SK-N-SH (cell line): ENCODE measurements around the gene CLSTN2. TPM values are rescaled to one million over a fixed set of nuclear protein-coding genes. Genes with fewer than 3 reads are reported as not detected.

Experiments used
- CTCF ChIA-PET: fragments of 300-600, 350-600 bp; formaldehyde crosslinking; extraction: SDS; loops from one replicate; lab custom pipeline; 2021; lab: Yijun Ruan, JAX
- POLR2A ChIA-PET: fragments of 350-600 bp; sonication (Branson Sonifier 250); formaldehyde crosslinking; extraction: SDS; loops from one replicate; lab custom pipeline; 2020; ENCODE audit warnings: antibody characterized with exemption, inconsistent platforms; lab: Yijun Ruan, JAX
- DNase-seq: peaks from one replicate; pipeline ENCODE4 v3.0.0; 2012
- H2AFZ ChIP-seq: fragments of 200-600 bp; sonication (generic); 2 replicates; pipeline ENCODE4 v1.8.1; 2016; ENCODE audit warnings: antibody characterized with exemption, mild to moderate bottlenecking, low read depth
- H3F3A ChIP-seq: fragments of 200-600 bp; sonication (generic); replicated peaks from 2 replicates; pipeline ENCODE3; 2016; ENCODE audit warnings: antibody characterized with exemption, mild to moderate bottlenecking; ENCODE audit not compliant: insufficient read depth
- H3K27ac ChIP-seq, 2 experiments: fragments of 200-500 bp in 1 of 2; fragments of 200-600 bp in 1 of 2; sonication (Bioruptor generic) in 1 of 2; sonication (generic), shearing (Covaris generic) in 1 of 2; 2 replicates each; pipeline versions ENCODE4 v1.5.1 to v1.6.1; 2014 to 2016; ENCODE audit warnings: low read depth in 2 of 2, inconsistent platforms in 1 of 2, low read length in 1 of 2, mild to moderate bottlenecking in 1 of 2, mixed read lengths in 1 of 2
- H3K27me3 ChIP-seq: fragments of 200-600 bp; sonication (generic), shearing (Covaris generic); 2 replicates; pipeline ENCODE4 v1.6.1; 2016; ENCODE audit warnings: mixed run types; ENCODE audit not compliant: insufficient read depth
- H3K36me3 ChIP-seq, 2 experiments: fragments of 200-500 bp in 1 of 2; fragments of 200-600 bp in 1 of 2; sonication (Bioruptor generic) in 1 of 2; sonication (generic) in 1 of 2; replicated peaks in 1 of 2; 2 replicates each; pipeline versions ENCODE3 to v1.5.1; 2014 to 2016; ENCODE audit warnings: low read length in 1 of 2, mild to moderate bottlenecking in 1 of 2; ENCODE audit not compliant: insufficient read depth in 2 of 2, control insufficient read depth in 1 of 2
- H3K4me1 ChIP-seq, 2 experiments: fragments of 200-500 bp in 1 of 2; fragments of 200-600 bp in 1 of 2; sonication (Bioruptor generic) in 1 of 2; sonication (generic), shearing (Covaris generic) in 1 of 2; 2 replicates each; pipeline versions ENCODE4 v1.5.1 to v1.6.1; 2014 to 2016; ENCODE audit warnings: low read depth in 1 of 2, low read length in 1 of 2, mixed run types in 1 of 2; ENCODE audit not compliant: insufficient read depth in 2 of 2, control insufficient read depth in 1 of 2
- H3K4me2 ChIP-seq: fragments of 200-600 bp; sonication (generic), shearing (Covaris generic); 2 replicates; pipeline ENCODE4 v1.6.1; 2017; ENCODE audit warnings: mixed run types
- H3K4me3 ChIP-seq, 2 experiments: fragments of 200-500 bp in 1 of 2; fragments of 200-600 bp in 1 of 2; sonication (Bioruptor generic) in 1 of 2; sonication (generic), shearing (Covaris generic) in 1 of 2; 2 replicates each; pipeline versions ENCODE4 v1.5.1 to v1.8.1; 2014 to 2016; ENCODE audit warnings: low read depth in 2 of 2, inconsistent platforms in 1 of 2, low read length in 1 of 2, mild to moderate bottlenecking in 1 of 2, mixed read lengths in 1 of 2, moderate library complexity in 1 of 2
- H3K79me2 ChIP-seq: fragments of 200-600 bp; sonication (generic); 2 replicates; pipeline ENCODE4 v1.8.1; 2017; ENCODE audit warnings: mild to moderate bottlenecking; ENCODE audit not compliant: insufficient read depth
- H3K9ac ChIP-seq: fragments of 200-600 bp; sonication (generic); 2 replicates; pipeline ENCODE4 v1.6.1; 2017; ENCODE audit warnings: mixed run types
- H3K9me2 ChIP-seq: fragments of 200-600 bp; sonication (generic); 2 replicates; pipeline ENCODE4 v1.6.1; 2017; ENCODE audit warnings: mixed run types
- H3K9me3 ChIP-seq: fragments of 200-600 bp; sonication (generic); 2 replicates; pipeline ENCODE4 v1.6.1; 2017; ENCODE audit warnings: mixed run types, mild to moderate bottlenecking, moderate library complexity
- H4K20me1 ChIP-seq: fragments of 200-600 bp; sonication (generic); 2 replicates; pipeline ENCODE4 v1.6.1; 2017; ENCODE audit warnings: mild to moderate bottlenecking, mixed run types; ENCODE audit not compliant: insufficient read depth
- CHD2 ChIP-seq: fragments of 150-350 bp; IDR thresholded peaks from 2 replicates; pipeline ENCODE4 v1.6.1; 2018; ENCODE audit warnings: low read length; ENCODE audit not compliant: partially characterized antibody
- CTCF ChIP-seq: fragments of 200-600 bp; sonication (generic); IDR thresholded peaks from 2 replicates; pipeline ENCODE4 v1.6.1; 2017; ENCODE audit warnings: antibody characterized with exemption, mild to moderate bottlenecking, moderate library complexity
- ELF1 ChIP-seq: IDR thresholded peaks from 2 replicates; pipeline ENCODE4 v1.4.0; 2012
- EP300 ChIP-seq, 2 experiments: IDR thresholded peaks; 2 replicates each; pipeline versions ENCODE4 v1.4.0 to v1.6.1; 2012; ENCODE audit warnings: borderline replicate concordance in 1 of 2, low read depth in 1 of 2, low read length in 1 of 2
- FOSL2 ChIP-seq: IDR thresholded peaks from 2 replicates; pipeline ENCODE4 v1.4.0; 2012; ENCODE audit warnings: low read depth, mild to moderate bottlenecking, moderate library complexity, borderline replicate concordance
- FOXJ3 ChIP-seq: sonication (generic); formaldehyde crosslinking; IDR thresholded peaks from 2 replicates; pipeline ENCODE4 v1.5.1; 2020; ENCODE audit warnings: mild to moderate bottlenecking, missing genetic modification reagents
- FOXM1 ChIP-seq: IDR thresholded peaks from 2 replicates; pipeline ENCODE4 v1.4.0; 2012; ENCODE audit warnings: low read depth, mild to moderate bottlenecking
- GATA2 ChIP-seq: sonication (generic); formaldehyde crosslinking; IDR thresholded peaks from 2 replicates; pipeline ENCODE4 v1.5.0; 2020; ENCODE audit warnings: mild to moderate bottlenecking, missing genetic modification reagents
- IRF3 ChIP-seq: fragments of 150-350 bp; IDR thresholded peaks from 2 replicates; pipeline ENCODE4 v1.6.1; 2016; ENCODE audit warnings: mild to moderate bottlenecking, low read depth, low read length
- MEF2A ChIP-seq: IDR thresholded peaks from 2 replicates; pipeline ENCODE4 v1.4.0; 2012; ENCODE audit warnings: low read depth, borderline replicate concordance
- NRF1 ChIP-seq: IDR thresholded peaks from 2 replicates; pipeline ENCODE4 v1.6.1; 2012; ENCODE audit warnings: low read depth, mild to moderate bottlenecking, low read length
- RAD21 ChIP-seq: IDR thresholded peaks from 2 replicates; pipeline ENCODE4 v1.6.1; 2012; ENCODE audit warnings: mild to moderate bottlenecking, low read length
- RCOR1 ChIP-seq: fragments of 150-350 bp; IDR thresholded peaks from 2 replicates; pipeline ENCODE4 v1.6.1; 2017; ENCODE audit warnings: antibody characterized with exemption, low read length
- RFX5 ChIP-seq: IDR thresholded peaks from 2 replicates; pipeline ENCODE4 v1.6.1; 2012; ENCODE audit warnings: mild to moderate bottlenecking, improper control_type of control experiment, low read length
- TCF12 ChIP-seq: IDR thresholded peaks from 2 replicates; pipeline ENCODE4 v1.4.0; 2012
- ZBTB33 ChIP-seq: IDR thresholded peaks from 2 replicates; pipeline ENCODE4 v1.4.0; 2012; ENCODE audit warnings: low read depth, borderline replicate concordance
- WGBS: methylation state at CpG from one replicate; pipeline ENCODE4 v1.1.6; 2017; ENCODE audit warnings: low lambda C conversion rate; 5-methylcytosine and 5-hydroxymethylcytosine counted together
- polyA plus RNA-seq, 3 experiments: library from polyadenylated mRNA; depleted of rRNA; stranded (reverse); fragments of >200 nt; gene quantifications; 2 replicates each; pipeline ENCODE4 v1.2.3, GENCODE V29; 2012
- TF ChIP-seq, protein P1 (sequence below): IDR thresholded peaks from 2 replicates; pipeline ENCODE4 v1.6.1; 2012; ENCODE audit warnings: mild to moderate bottlenecking, low read depth, low read length, moderate library complexity
- TF ChIP-seq, protein P2 (sequence below): fragments of 150-350 bp; IDR thresholded peaks from 2 replicates; pipeline ENCODE4 v1.6.1; 2017; ENCODE audit warnings: antibody characterized with exemption, low read length, low read depth, borderline replicate concordance
- TF ChIP-seq, protein P3 (sequence below): IDR thresholded peaks from 2 replicates; pipeline ENCODE4 v1.4.0; 2012; ENCODE audit warnings: low read depth

CLSTN2 gene
- polyA plus RNA-seq, 1 of the 3 experiments (the other 2 are of a cell fraction), result 0.02 TPM

DNA sequence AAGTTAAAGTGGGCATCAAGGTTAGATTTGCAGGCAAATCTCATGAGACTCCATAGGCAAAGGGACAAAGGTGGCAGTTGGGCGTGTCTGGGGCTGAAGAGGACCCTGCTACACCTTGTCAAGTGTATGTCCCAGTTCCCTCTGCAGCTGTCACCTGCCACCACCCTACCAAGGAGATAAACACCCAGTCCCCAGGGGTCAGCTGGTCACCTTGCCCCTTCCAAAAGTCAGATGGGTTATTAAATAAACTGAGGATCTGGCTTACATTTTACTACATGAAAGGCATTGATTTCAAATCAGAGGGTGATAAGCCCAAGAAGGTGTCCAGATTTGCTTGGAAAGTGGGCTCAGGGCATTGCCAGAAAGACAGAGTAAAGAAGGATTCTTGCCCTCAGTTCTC lies 494.8 kb downstream of the CLSTN2 start:
- Histone ChIP-seq H2AFZ (no peak overlapping the region), H3K36me3 (no peaks in the 10 kb centered on the region), H3K27ac (no peak overlapping the region), H3K4me1 (peaks cover 0 to 11% of the 10 kb centered on the region in 2 experiments; a peak in 2 of 4 replicates), H3K9me2 (no peaks in the 10 kb centered on the region), H3K4me3 (no peak overlapping the region), H3K4me2 (no peak overlapping the region), H3K27me3 (no peaks in the 10 kb centered on the region), H3F3A (no peaks in the 10 kb centered on the region), H3K9me3 (no peaks in the 10 kb centered on the region), H4K20me1 (no peaks in the 10 kb centered on the region), H3K9ac (no peak overlapping the region), H3K79me2 (no peaks in the 10 kb centered on the region)
- WGBS, result 0% methylated on average over 1 of the region's 1 CpG
- ChIA-PET POLR2A (no interaction called here), CTCF (no interaction called here)
- no peak for TF ChIP-seq FOSL2
- TF ChIP-seq FOXJ3 (CRISPR knock-in tag), result no peak
- TF ChIP-seq TCF12, result no peak
- no peak for DNase-seq

GRCh38 chr3:140430494-140430893 lies 495.5 kb downstream of the CLSTN2 start:
- ChIA-PET POLR2A (no interaction called here), CTCF (interaction anchor here (0.6 to 2.8 kb wide), 3 partner anchors 8 to 493 kb away, joined by 5 to 13 read pairs (median 9); no protein-coding TSS in a partner anchor)
- H3K36me3 ChIP-seq, result no peaks in the 10 kb centered on the region
- no peak overlapping the region for H3K4me2 ChIP-seq
- WGBS, result 49% methylated on average over 7 of the region's 7 CpGs
- no peaks in the 10 kb centered on the region for H3K9me2 ChIP-seq
- H3K27me3 ChIP-seq, result no peaks in the 10 kb centered on the region
- H3K27ac ChIP-seq, result no peak overlapping the region
- no peak overlapping the region for H3K4me3 ChIP-seq
- DNase-seq, result no peak
- no peaks in the 10 kb centered on the region for H4K20me1 ChIP-seq
- H3K9ac ChIP-seq, result no peak overlapping the region
- no peak overlapping the region for H2AFZ ChIP-seq
- H3K79me2 ChIP-seq, result no peaks in the 10 kb centered on the region
- peaks cover 0 to 11% of the 10 kb centered on the region in 2 experiments; a peak in 2 of 4 replicates for H3K4me1 ChIP-seq
- no peaks in the 10 kb centered on the region for H3K9me3 ChIP-seq
- no peaks in the 10 kb centered on the region for H3F3A ChIP-seq
- TF ChIP-seq CTCF (no peak), NRF1 (no peak), ELF1 (no peak), IRF3 (no peak), FOXJ3 (CRISPR knock-in tag) (no peak), CHD2 (no peak), FOXM1 (no peak), MEF2A (no peak), EP300 (IDR thresholded peaks at IDR 0.05; ENCODE audit: borderline replicate concordance in 1 of 2, low read depth in 1 of 2, low read length in 1 of 2) (no peak), GATA2 (CRISPR knock-in tag) (no peak), ZBTB33 (no peak), TCF12 (no peak), RFX5 (no peak), RAD21 (no peak), RCOR1 (no peak)
- TF ChIP-seq, protein P1, sequence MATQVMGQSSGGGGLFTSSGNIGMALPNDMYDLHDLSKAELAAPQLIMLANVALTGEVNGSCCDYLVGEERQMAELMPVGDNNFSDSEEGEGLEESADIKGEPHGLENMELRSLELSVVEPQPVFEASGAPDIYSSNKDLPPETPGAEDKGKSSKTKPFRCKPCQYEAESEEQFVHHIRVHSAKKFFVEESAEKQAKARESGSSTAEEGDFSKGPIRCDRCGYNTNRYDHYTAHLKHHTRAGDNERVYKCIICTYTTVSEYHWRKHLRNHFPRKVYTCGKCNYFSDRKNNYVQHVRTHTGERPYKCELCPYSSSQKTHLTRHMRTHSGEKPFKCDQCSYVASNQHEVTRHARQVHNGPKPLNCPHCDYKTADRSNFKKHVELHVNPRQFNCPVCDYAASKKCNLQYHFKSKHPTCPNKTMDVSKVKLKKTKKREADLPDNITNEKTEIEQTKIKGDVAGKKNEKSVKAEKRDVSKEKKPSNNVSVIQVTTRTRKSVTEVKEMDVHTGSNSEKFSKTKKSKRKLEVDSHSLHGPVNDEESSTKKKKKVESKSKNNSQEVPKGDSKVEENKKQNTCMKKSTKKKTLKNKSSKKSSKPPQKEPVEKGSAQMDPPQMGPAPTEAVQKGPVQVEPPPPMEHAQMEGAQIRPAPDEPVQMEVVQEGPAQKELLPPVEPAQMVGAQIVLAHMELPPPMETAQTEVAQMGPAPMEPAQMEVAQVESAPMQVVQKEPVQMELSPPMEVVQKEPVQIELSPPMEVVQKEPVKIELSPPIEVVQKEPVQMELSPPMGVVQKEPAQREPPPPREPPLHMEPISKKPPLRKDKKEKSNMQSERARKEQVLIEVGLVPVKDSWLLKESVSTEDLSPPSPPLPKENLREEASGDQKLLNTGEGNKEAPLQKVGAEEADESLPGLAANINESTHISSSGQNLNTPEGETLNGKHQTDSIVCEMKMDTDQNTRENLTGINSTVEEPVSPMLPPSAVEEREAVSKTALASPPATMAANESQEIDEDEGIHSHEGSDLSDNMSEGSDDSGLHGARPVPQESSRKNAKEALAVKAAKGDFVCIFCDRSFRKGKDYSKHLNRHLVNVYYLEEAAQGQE, result no peak
- TF ChIP-seq, protein P2, sequence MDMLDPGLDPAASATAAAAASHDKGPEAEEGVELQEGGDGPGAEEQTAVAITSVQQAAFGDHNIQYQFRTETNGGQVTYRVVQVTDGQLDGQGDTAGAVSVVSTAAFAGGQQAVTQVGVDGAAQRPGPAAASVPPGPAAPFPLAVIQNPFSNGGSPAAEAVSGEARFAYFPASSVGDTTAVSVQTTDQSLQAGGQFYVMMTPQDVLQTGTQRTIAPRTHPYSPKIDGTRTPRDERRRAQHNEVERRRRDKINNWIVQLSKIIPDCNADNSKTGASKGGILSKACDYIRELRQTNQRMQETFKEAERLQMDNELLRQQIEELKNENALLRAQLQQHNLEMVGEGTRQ, result no peak
- TF ChIP-seq, protein P3, sequence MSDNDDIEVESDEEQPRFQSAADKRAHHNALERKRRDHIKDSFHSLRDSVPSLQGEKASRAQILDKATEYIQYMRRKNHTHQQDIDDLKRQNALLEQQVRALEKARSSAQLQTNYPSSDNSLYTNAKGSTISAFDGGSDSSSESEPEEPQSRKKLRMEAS, result no peak
